Esophagus muscularis mucosa (tissue), 4 donors: ENCODE measurements around the gene MAGI2. TPM values are rescaled to one million over a fixed set of nuclear protein-coding genes. Genes with fewer than 3 reads are reported as not detected.

Experiments
- DNase-seq: peaks from one replicate; pipeline ENCODE4 v3.0.0-alpha.2; 2017; ENCODE audit errors: extremely low spot score
- H3K27ac ChIP-seq, 4 donors: fragments of 200-600 bp; sonication (generic); replicated peaks in 1 of 4; 1 replicate in 3 of 4; 2 replicates in 1 of 4; pipeline ENCODE4 v1.5.1; 2016 to 2019; ENCODE audit warnings: mild to moderate bottlenecking in 1 of 4
- H3K27me3 ChIP-seq, 4 donors: fragments of 200-600 bp; sonication (generic); one replicate each; pipeline versions ENCODE4 v1.5.1 to v1.6.0; 2016 to 2019
- H3K36me3 ChIP-seq, 4 donors: fragments of 200-600 bp; sonication (generic); one replicate each; pipeline ENCODE4 v1.5.1; 2016 to 2019
- H3K4me1 ChIP-seq, 4 donors: fragments of 200-600 bp; sonication (generic); one replicate each; pipeline ENCODE4 v1.5.1; 2016 to 2019
- H3K4me3 ChIP-seq, 4 donors: fragments of 200-600 bp; sonication (generic); 1 replicate in 2 of 4; 2 replicates in 2 of 4; pipeline ENCODE4 v1.5.1; 2016 to 2019; ENCODE audit warnings: mild to moderate bottlenecking in 4 of 4, moderate library complexity in 1 of 4
- H3K9me3 ChIP-seq, 4 donors: fragments of 200-600 bp; sonication (generic); 1 replicate in 3 of 4; 2 replicates in 1 of 4; pipeline ENCODE4 v1.5.1; 2016 to 2019
- CTCF ChIP-seq, 3 experiments: fragments of 200-600 bp in 2 of 3; fragments of 450-650 bp in 1 of 3; sonication (generic) in 2 of 3; IDR thresholded peaks; one replicate each; pipeline ENCODE4 v1.5.1; 2017 to 2019; ENCODE audit warnings: antibody characterized with exemption in 3 of 3, mild to moderate bottlenecking in 2 of 3, moderate library complexity in 1 of 3
- EP300 ChIP-seq: sonication (generic); formaldehyde crosslinking; IDR thresholded peaks from one replicate; pipeline ENCODE4 v1.6.1; 2017; ENCODE audit warnings: antibody characterized with exemption
- POLR2A ChIP-seq: fragments of 450-650 bp; IDR thresholded peaks from one replicate; pipeline ENCODE4 v1.6.1; 2017; ENCODE audit warnings: antibody characterized with exemption, moderate library complexity, mild to moderate bottlenecking, low read depth
- POLR2AphosphoS5 ChIP-seq, 2 donors: sonication (generic); formaldehyde crosslinking; IDR thresholded peaks; one replicate each; pipeline ENCODE4 v1.6.1; 2017; ENCODE audit warnings: antibody characterized with exemption in 2 of 2
- WGBS: methylation state at CpG from one replicate; pipeline ENCODE4 v1.1.5; 2018; 5-methylcytosine and 5-hydroxymethylcytosine counted together
- intact Hi-C: fragments of 100-400 bp; cut with DNase I; formaldehyde crosslinking; loops from one replicate; pipeline ENCODE4 v1.15.1; 2023
- total RNA-seq, 4 donors: library from RNA; depleted of rRNA; stranded (reverse); fragments of >200 nt; gene quantifications; one replicate each; pipeline versions ENCODE4 v1.1.0 to v1.2.1, GENCODE V29; 2016

Gene MAGI2
- total RNA-seq, 4 donors from 2014 or later, result 14.4 to 22.3 (median 21.2) TPM

GRCh38 chr7:78607099-78607498 lies 846.4 kb downstream of the MAGI2 start:
- H3K9me3 ChIP-seq, result no peaks in the 10 kb centered on the region
- H3K27me3 ChIP-seq, result no peaks in the 10 kb centered on the region
- intact Hi-C loops, result no loop called here
- H3K4me3 ChIP-seq, result no peak overlapping the region
- 83% methylated on average over 5 of the region's 5 CpGs for WGBS
- H3K27ac ChIP-seq, result no peak overlapping the region
- H3K36me3 ChIP-seq, result no peaks in the 10 kb centered on the region
- DNase-seq, result no peak
- H3K4me1 ChIP-seq, result peaks cover 0 to 5% (median 0%) of the 10 kb centered on the region in 4 donors
- TF ChIP-seq POLR2AphosphoS5 (IDR thresholded peaks at IDR 0.05), result no peak
- TF ChIP-seq POLR2A, result no peak
- no peak for TF ChIP-seq EP300
- TF ChIP-seq CTCF (IDR thresholded peaks at IDR 0.05), result peak in 1 of 3 experiments; percentile 10

GRCh38 chr7:78605119-78605518 lies 848.3 kb downstream of the MAGI2 start:
- intact Hi-C loops, result no loop called here
- no peaks in the 10 kb centered on the region for H3K9me3 ChIP-seq
- no peak for DNase-seq
- TF ChIP-seq EP300 (no peak), POLR2AphosphoS5 (IDR thresholded peaks at IDR 0.05) (no peak), POLR2A (no peak), CTCF (IDR thresholded peaks at IDR 0.05) (no peak)
- no peaks in the 10 kb centered on the region for H3K27me3 ChIP-seq
- H3K4me3 ChIP-seq, result no peak overlapping the region
- WGBS, result 89% methylated on average over 1 of the region's 1 CpG
- H3K27ac ChIP-seq, result no peak overlapping the region
- no peaks in the 10 kb centered on the region for H3K36me3 ChIP-seq
- peaks cover 0 to 5% (median 0%) of the 10 kb centered on the region in 4 donors for H3K4me1 ChIP-seq

GRCh38 chr7:78601728-78602127 lies 851.7 kb downstream of the MAGI2 start:
- no peaks in the 10 kb centered on the region for H3K9me3 ChIP-seq
- peaks cover 0 to 5% (median 0%) of the 10 kb centered on the region in 4 donors for H3K4me1 ChIP-seq
- H3K27ac ChIP-seq, result no peak overlapping the region
- no peak for TF ChIP-seq CTCF (IDR thresholded peaks at IDR 0.05)
- TF ChIP-seq EP300, result no peak
- WGBS, result 84% methylated on average over 2 of the region's 2 CpGs
- no peak overlapping the region for H3K4me3 ChIP-seq
- no peak for DNase-seq
- no peaks in the 10 kb centered on the region for H3K27me3 ChIP-seq
- intact Hi-C loops, result no loop called here
- H3K36me3 ChIP-seq, result no peaks in the 10 kb centered on the region

- no peak overlapping the region for H3K27ac ChIP-seq
- no peak for DNase-seq
- H3K4me3 ChIP-seq, result no peak overlapping the region
- no peaks in the 10 kb centered on the region for H3K27me3 ChIP-seq
- 72% methylated on average over 3 of the region's 3 CpGs for WGBS
- no peaks in the 10 kb centered on the region for H3K36me3 ChIP-seq
- TF ChIP-seq EP300, result no peak
- no peak for TF ChIP-seq POLR2A
- TF ChIP-seq CTCF (IDR thresholded peaks at IDR 0.05), result no peak
- TF ChIP-seq POLR2AphosphoS5 (IDR thresholded peaks at IDR 0.05), result no peak
- no peaks in the 10 kb centered on the region for H3K4me1 ChIP-seq
- H3K9me3 ChIP-seq, result no peaks in the 10 kb centered on the region
- intact Hi-C loops, result no loop called here
These were observed 859.3 kb downstream of the MAGI2 start for GRCh38 chr7:78594156-78594555.

GRCh38 chr7:78588393-78588792 lies 865.1 kb downstream of the MAGI2 start:
- no peak for TF ChIP-seq CTCF (IDR thresholded peaks at IDR 0.05)
- no peak for TF ChIP-seq POLR2A
- TF ChIP-seq POLR2AphosphoS5 (IDR thresholded peaks at IDR 0.05), result no peak
- TF ChIP-seq EP300, result no peak
- intact Hi-C loops, result no loop called here
- no peaks in the 10 kb centered on the region for H3K9me3 ChIP-seq
- H3K36me3 ChIP-seq, result no peaks in the 10 kb centered on the region
- no peak overlapping the region for H3K27ac ChIP-seq
- 40% methylated on average over 1 of the region's 1 CpG for WGBS
- no peaks in the 10 kb centered on the region for H3K4me1 ChIP-seq
- no peaks in the 10 kb centered on the region for H3K27me3 ChIP-seq
- DNase-seq, result no peak
- H3K4me3 ChIP-seq, result no peak overlapping the region
